AG09319 (cell line): ENCODE measurements around the gene VWA3B.
"Not testable (repeated sequence)": the region's sequence is repeated elsewhere in the genome, so short reads cannot be mapped to it uniquely, and the experiment has no call there.

Experiments
- DNase-seq: peaks from one replicate; pipeline ENCODE4 v3.0.0-alpha.2; 2010; ENCODE audit warnings: low read depth; ENCODE audit errors: extremely low read depth
- CTCF ChIP-seq: IDR thresholded peaks from 2 replicates; pipeline ENCODE4 v1.5.1; 2011; ENCODE audit warnings: low read depth, mild to moderate bottlenecking, inconsistent platforms, low read length, moderate library complexity

The VWA3B gene

GRCh38 chr2:98137196-98137595 is 50.2 kb downstream of the VWA3B start:
- TF ChIP-seq CTCF = no peak
- no peak for DNase-seq

DNA sequence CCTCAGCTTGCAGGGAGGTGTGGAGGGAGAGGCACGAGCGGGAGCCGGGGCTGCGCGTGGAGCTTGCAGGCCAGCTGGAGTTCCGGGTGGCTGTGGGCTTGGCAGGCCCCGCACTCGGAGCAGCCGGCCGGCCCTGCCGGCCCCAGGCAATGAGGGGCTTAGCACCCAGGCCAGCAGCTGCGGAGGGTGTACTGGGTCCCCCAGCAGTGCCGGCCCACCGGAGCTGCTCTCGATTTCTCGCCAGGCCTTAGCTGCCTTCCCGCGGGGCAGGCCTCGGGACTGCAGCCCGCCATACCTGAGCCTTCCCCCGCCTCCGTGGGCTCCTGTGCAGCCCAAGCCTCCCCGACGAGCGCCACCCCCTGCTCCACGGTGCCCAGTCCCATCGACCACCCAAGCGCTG is 52.0 kb downstream of the VWA3B start:
- not testable (repeated sequence) for DNase-seq

- no peak for DNase-seq
- TF ChIP-seq CTCF = no peak
Observed at GRCh38 chr2:98140210-98140609, 53.2 kb downstream of the VWA3B start.

GRCh38 chr2:98142106-98142791 is 55.3 kb downstream of the VWA3B start:
- TF ChIP-seq CTCF = no peak
- no peak for DNase-seq

DNA sequence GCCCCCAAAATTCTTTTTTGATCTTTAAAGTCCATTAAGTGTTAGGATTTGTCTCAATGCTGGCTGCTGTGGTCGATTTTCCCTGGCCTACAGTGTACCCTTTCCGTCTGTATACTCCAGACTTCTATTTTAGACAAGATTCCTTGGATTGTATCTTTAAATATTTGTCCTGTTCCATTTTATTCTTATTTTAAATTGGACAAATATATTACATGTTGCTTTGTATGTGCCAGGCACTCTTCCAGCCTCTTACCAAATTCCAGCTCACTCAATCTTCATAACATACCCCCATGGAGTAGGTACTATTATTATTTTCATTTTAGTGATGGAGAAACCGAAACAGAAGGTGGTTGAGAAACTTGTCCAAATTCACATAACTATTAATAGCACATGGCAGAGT is 58.1 kb downstream of the VWA3B start:
- TF ChIP-seq CTCF = no peak
- no peak for DNase-seq

GRCh38 chr2:98147900-98148299 is 60.9 kb downstream of the VWA3B start:
- not testable (repeated sequence) for DNase-seq

DNA sequence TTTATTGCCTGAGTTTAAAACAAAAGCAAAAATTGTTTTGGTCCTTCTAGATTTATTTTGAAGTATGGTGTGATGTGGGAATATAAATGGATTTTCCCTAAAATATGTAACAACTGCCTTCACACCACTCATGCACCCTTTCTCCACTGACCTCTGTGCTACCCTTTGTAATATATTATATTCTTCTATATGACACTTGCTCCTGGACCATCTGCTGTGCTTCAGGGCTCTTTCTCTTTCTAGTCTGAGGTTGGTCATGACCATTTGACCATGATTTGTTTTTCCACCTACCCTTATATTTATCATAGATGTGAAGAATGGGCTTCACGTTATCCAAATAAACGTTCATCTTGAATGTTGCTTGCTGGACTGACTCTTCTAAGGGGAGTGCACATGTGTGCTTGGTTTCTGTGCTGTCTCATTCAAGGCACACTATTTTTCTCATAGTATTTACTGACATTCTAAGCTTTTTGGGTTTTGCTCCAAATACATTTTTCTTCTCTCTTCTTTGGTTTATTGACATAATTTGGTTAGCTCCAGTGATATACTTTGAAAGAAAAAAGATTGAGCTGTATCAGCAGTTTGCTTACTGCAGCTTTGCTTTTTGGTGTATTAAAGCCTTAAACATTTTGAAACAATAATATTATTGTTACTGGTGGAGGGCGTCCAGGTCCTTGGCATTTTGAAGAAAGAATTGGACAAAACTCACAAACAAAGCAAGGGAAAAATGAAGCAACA is 61.8 kb downstream of the VWA3B start:
- TF ChIP-seq CTCF = no peak
- no peak for DNase-seq

- peak; percentile 3 for TF ChIP-seq CTCF
- DNase-seq = peak; percentile 24
Observed at GRCh38 chr2:98149333-98149697, 62.3 kb downstream of the VWA3B start.
